Kidney epithelial cell (primary cell): ENCODE results near the gene ECE2. TPM values are rescaled to one million over a fixed set of nuclear protein-coding genes. Genes with fewer than 3 reads are reported as not detected.

ENCODE experiments used
- DNase-seq: peaks from one replicate; pipeline ENCODE4 v3.0.0-alpha.2; 2010; ENCODE audit warnings: low read depth
- H3K27me3 ChIP-seq: 2 replicates; pipeline ENCODE4 v1.6.0; 2011; ENCODE audit warnings: low read length; ENCODE audit not compliant: control insufficient read depth, insufficient read depth
- H3K36me3 ChIP-seq: 2 replicates; pipeline ENCODE4 v1.5.1; 2011; ENCODE audit warnings: low read length; ENCODE audit not compliant: control insufficient read depth, insufficient read depth
- H3K4me3 ChIP-seq: 2 replicates; pipeline ENCODE4 v1.5.1; 2011; ENCODE audit warnings: low read depth, mild to moderate bottlenecking, control low read depth, low read length
- total RNA-seq: library from RNA; depleted of rRNA; stranded (reverse); fragments of >200 nt; gene quantifications from 2 replicates; pipeline ENCODE4 v1.2.3, GENCODE V29; 2015
- TF ChIP-seq, protein P1 (sequence below): IDR thresholded peaks from 2 replicates; pipeline ENCODE4 v1.5.1; 2011; ENCODE audit warnings: mild to moderate bottlenecking, moderate library complexity, low read length, control low read depth, inconsistent platforms; ENCODE audit not compliant: insufficient read depth, poor library complexity, severe bottlenecking

Gene ECE2
- total RNA-seq, 1 donor from 2014 or later = not detected

DNA sequence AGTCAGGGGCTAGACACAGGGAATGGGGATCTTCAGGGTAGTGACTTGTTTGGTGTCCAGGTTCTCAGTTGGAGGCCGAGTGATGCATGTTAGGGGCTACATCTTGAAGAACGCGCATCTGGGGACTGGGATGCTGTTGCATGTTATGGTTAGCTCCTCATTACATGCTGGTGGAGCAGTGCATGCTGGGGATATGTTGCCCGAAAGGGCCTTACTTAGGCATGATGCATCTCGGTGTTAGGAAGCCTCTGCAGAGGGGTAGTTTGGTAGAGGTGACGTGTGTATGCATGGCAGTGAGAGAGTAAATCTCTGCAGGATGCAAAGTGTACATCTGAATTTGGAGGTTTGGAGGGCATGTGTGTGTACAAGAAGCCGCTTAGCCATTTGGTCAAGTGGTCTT is 41.0 kb downstream of the ECE2 start:
- DNase-seq = no peak
- H3K36me3 ChIP-seq = peaks cover 12% of the 10 kb centered on the region
- TF ChIP-seq, protein P1, sequence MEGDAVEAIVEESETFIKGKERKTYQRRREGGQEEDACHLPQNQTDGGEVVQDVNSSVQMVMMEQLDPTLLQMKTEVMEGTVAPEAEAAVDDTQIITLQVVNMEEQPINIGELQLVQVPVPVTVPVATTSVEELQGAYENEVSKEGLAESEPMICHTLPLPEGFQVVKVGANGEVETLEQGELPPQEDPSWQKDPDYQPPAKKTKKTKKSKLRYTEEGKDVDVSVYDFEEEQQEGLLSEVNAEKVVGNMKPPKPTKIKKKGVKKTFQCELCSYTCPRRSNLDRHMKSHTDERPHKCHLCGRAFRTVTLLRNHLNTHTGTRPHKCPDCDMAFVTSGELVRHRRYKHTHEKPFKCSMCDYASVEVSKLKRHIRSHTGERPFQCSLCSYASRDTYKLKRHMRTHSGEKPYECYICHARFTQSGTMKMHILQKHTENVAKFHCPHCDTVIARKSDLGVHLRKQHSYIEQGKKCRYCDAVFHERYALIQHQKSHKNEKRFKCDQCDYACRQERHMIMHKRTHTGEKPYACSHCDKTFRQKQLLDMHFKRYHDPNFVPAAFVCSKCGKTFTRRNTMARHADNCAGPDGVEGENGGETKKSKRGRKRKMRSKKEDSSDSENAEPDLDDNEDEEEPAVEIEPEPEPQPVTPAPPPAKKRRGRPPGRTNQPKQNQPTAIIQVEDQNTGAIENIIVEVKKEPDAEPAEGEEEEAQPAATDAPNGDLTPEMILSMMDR = no peak
- peak overlapping the region; percentile 6 for H3K4me3 ChIP-seq
- no peaks in the 10 kb centered on the region for H3K27me3 ChIP-seq

DNA sequence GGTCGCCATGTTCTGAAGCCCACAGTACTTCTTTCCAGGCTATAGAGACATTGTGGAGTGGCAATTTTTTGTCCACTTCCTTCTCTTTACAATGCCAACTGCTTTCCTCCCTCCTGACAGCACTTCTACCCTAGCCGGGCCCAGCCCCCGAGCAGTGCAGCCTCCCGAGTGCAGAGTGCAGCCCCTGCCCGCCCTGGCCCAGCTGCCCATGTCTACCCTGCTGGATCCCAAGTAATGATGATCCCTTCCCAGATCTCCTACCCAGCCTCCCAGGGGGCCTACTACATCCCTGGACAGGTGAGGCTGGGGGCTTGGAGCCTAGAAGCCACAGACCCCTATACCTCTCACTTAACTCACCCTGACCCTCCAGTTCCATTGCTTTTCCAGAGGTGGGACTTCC is 41.4 kb downstream of the ECE2 start:
- H3K27me3 ChIP-seq = no peaks in the 10 kb centered on the region
- H3K36me3 ChIP-seq = peaks cover 13% of the 10 kb centered on the region
- no peak overlapping the region for H3K4me3 ChIP-seq
- no peak for DNase-seq
- TF ChIP-seq, protein P1 = no peak

DNA sequence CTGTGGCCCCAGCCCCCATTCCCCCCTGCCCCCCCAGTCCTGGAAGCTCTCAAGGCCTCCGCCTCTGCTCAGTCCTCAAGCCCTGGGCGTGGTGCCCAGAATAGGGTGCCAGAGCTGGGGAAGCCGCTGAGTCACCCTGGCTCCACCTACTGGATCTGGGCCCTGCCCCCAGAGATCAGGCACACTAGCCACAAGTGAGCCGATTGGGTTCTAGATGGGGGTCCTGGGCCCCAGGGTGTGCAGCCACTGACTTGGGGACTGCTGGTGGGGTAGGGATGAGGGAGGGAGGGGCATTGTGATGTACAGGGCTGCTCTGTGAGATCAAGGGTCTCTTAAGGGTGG is 44.3 kb downstream of the ECE2 start:
- Histone ChIP-seq H3K27me3 (no peaks in the 10 kb centered on the region), H3K36me3 (peaks cover 18% of the 10 kb centered on the region), H3K4me3 (no peak overlapping the region)
- TF ChIP-seq, protein P1 = no peak
- DNase-seq = peak; percentile 70

DNA sequence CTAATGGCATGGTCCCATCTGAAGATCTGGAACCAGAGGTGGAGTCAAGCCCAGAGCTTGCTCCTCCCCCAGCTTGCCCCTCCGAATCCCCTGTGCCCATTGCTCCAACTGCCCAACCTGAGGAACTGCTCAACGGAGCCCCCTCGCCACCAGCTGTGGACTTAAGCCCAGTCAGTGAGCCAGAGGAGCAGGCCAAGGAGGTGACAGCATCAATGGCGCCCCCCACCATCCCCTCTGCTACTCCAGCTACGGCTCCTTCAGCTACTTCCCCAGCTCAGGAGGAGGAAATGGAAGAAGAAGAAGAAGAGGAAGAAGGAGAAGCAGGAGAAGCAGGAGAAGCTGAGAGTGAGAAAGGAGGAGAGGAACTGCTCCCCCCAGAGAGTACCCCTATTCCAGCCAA is 45.8 kb downstream of the ECE2 start:
- Histone ChIP-seq H3K27me3 (no peaks in the 10 kb centered on the region), H3K4me3 (no peak overlapping the region), H3K36me3 (peaks cover 19% of the 10 kb centered on the region)
- TF ChIP-seq, protein P1 = no peak
- no peak for DNase-seq

DNA sequence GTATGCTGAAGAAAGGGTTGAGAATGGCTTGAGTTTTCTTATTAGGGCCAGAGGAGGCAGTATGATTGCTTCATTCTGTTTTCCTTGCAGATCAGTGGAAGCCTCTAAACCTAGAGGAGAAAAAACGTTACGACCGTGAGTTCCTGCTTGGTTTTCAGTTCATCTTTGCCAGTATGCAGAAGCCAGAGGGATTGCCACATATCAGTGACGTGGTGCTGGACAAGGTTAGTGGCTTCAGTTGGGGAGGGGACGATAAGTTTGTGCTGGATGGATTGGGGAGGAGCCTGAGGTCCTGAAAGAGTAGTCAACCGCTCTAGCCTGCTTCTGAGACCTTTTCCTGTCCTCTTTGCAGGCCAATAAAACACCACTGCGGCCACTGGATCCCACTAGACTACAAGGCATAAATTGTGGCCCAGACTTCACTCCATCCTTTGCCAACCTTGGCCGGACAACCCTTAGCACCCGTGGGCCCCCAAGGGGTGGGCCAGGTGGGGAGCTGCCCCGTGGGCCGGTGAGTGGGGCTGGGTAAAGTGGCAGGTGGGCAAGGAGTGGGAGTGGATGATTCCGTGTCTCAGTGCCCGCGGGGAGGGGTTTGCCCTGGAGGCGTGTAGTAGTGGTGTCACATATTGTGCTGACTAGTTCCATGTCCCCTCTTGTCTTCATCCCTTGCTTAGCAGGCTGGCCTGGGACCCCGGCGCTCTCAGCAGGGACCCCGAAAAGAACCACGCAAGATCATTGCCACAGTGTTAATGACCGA is 47.1 kb downstream of the ECE2 start:
- TF ChIP-seq, protein P1 = no peak
- H3K4me3 ChIP-seq = no peak overlapping the region

DNA sequence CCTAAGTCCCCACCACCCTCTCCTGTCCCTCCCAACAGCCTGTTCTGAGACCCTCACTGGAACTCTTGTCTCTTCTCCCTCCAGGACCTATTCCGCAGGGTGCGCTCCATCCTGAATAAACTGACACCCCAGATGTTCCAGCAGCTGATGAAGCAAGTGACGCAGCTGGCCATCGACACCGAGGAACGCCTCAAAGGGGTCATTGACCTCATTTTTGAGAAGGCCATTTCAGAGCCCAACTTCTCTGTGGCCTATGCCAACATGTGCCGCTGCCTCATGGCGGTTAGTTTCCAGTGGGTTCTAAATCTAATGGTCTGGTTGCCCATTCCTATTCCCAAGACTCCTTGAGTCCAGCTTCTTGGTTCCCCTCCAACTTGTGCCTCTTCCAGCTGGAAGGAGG is 47.9 kb downstream of the ECE2 start:
- TF ChIP-seq, protein P1 = no peak
- peaks cover 20% of the 10 kb centered on the region for H3K36me3 ChIP-seq
- H3K27me3 ChIP-seq = no peaks in the 10 kb centered on the region
- no peak for DNase-seq
- H3K4me3 ChIP-seq = no peak overlapping the region

More for the DNA sequence above, 47.1 kb downstream of the ECE2 start:
- no peak for DNase-seq
- H3K27me3 ChIP-seq = no peaks in the 10 kb centered on the region
- peaks cover 18% of the 10 kb centered on the region for H3K36me3 ChIP-seq
